ENCODE data around the gene PPY.

- no peak for TF ChIP-seq CTCF (IDR thresholded peaks at IDR 0.05; ENCODE audit: low read length)
- TF ChIP-seq EZH2phosphoT487 (IDR thresholded peaks at IDR 0.05; ENCODE audit: low read length), result no peak
- no peak for TF ChIP-seq EZH2 (optimal IDR thresholded peaks at IDR 0.05; ENCODE audit: low read depth, low read length)
Measured at GRCh38 chr17:43892647-43892952, 49.7 kb downstream of the PPY start.

Data from MM.1S (cell line).